Measurements from ENCODE around the gene MMD2.
"Not testable (repeated sequence)": the region's sequence is repeated elsewhere in the genome, so short reads cannot be mapped to it uniquely, and the experiment has no call there.

The MMD2 gene, protein sequence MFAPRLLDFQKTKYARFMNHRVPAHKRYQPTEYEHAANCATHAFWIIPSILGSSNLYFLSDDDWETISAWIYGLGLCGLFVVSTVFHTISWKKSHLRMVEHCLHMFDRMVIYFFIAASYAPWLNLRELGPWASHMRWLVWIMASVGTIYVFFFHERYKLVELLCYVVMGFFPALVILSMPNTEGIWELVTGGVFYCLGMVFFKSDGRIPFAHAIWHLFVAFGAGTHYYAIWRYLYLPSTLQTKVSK

GRCh38 chr7:4958477-4959301 is at the start of gene MMD2:
Gene MMD2 (minus strand): TSS chr7:4959187. CDS start chr7:4959017, 170 bp downstream.
- no peak for DNase-seq

DNA sequence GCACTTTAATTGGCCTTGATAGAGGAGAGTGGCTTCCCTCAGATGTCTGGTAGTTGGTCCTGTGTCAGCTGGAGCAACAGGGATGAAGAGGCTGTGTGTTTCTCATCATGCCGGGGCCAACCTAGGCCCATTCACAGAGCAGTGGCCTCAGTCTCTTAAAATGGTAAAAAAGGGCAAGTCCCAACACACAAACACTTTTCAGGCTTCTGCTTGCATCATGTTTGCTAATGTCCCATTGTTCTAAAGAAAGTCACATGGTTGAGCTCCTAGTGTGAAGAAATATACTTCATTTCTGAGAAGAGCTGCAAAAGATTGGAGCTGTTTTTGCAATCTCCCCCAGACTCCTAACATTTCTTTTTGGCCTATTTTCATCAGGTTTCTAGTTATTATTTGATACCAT is 46.1 kb upstream of the MMD2 start:
- no peak for DNase-seq

DNA sequence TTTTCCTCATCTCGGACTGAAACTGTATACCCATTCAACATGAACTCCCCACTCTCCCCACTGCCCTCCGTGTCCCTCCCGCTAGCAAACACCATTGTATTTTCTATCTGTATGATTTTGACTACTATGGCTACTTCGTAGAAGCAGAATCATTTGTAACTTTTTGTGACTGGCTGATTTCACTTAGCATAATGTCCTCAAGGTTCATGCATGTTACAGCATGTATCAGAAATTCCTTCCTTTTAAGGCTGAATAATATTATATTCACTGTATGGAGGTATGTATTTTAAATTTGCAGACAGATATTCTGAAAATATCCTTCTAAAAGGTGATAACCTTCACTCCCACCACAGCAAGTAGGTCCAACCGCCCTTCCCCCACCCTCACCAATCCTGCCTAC is 42.9 kb upstream of the MMD2 start:
- no peak for DNase-seq

DNA sequence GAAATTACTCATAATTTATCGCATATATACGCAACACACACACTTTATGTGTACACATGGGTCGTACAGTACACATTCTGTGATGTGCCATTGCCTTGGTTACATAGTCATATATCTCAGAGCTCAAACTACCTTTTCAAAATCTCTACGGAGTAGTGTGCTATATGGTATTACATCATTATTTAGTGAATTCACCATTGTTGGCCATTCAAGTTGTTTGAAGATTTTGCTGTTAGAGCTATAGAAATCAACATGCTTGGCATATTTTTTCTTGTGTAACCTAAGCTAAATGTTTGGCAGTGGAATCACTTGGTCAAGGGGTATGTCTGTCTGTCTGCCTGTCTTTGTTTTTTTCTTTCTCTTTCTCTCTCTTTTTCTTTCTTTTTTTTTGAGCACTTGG is 42.0 kb upstream of the MMD2 start:
- no peak for DNase-seq

DNA sequence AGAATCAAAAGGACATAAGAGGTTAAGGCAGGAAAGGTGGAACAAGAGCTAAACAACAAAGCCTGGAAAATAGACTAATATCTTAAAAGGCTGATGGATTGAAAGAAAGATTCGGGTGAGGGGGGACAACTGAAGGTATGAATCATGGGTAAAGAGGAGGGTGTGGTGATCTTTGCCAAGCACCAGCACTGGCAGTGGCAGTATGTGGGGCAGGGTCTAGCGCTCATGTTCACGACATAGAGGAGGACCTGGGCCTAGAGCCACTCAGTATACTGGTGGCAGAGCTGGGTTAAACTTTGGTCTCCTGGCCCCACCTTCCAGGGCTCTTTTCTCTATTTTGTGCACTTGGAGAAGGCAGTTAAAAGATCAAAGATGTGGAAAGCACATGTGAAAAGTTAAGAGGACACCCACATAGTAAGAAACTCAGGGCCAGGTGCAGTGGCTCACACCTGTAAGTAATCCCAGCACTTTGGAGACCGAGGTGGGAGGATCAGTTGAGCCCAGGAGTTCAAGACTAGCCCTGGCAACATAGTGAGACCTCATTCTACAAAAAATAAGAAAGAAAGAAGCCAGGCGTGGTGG is 40.5 kb upstream of the MMD2 start:
- no peak for DNase-seq

DNA sequence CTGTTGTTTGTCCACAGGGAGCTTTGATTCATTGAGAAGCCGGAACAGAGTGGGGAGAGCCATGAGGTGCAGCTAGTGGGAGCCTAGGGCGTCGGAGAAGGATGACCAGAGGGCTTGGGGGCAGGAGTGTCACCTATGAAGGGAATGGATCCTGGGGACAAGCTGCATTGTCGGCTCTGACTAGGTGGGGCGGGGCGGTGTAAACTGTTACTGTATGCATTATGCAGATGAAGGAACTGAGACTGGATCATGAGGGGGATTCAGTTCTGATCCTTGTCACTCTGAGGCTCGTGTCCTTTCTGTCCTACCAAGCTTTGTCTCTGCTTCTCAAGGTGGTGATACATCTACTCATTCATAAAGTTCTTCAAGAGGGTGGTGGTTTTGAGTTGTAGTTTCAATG is 39.9 kb upstream of the MMD2 start:
- no peak for DNase-seq

GRCh38 chr7:4998244-4998643 is 39.3 kb upstream of the MMD2 start:
- no peak for DNase-seq

DNA sequence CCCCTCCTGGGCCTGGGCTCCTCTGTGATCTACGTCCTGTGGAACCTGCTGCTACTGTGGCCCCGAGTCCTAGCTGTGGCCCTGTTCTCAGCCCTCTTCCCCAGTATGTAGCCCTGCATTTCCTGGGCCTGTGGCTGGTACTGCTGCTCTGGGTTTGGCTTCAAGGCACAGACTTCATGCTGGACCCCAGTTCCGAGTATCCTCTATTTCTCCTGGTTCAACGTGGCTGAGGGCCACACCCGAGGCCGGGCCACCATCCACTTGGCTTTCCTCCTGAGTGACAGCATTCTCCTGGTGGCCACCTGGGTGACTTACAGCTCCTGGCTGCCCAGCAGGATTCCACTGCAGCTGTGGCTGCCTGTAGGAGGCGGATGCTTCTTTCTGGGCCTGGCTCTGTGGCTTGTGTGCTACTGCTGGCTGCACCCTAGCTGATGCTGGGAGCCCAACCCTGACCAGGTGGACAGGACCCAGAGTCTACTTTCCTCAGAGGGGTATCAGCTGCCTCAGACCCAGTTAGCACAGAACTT is 37.8 kb upstream of the MMD2 start:
- no peak for DNase-seq

DNA sequence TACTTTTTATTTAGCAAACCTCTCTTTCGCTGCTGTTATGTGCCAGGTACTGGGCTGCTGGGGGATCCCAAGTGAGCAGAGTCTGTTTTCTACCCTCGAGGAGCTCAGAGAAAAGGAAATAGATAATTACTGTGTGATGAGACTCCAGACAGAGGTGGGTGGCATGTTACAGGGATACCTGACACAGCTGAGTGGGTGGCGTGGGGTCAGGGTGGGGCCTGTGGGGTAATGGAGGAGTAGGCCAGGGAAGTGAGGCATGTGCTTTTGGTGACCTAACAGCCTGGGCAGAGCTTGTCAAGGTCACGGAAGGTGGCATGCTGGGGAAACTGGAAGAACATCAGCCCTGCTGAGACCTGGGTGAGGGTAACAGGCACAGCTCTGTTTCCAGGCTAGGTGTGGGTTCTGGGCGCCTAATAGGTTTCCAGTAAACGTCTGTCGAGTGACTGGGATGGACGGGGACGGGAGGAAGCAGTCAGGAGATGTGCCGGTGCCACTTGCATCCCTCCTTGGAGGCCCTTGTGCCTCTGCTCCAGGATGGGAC is 36.5 kb upstream of the MMD2 start:
- no peak for DNase-seq

DNA sequence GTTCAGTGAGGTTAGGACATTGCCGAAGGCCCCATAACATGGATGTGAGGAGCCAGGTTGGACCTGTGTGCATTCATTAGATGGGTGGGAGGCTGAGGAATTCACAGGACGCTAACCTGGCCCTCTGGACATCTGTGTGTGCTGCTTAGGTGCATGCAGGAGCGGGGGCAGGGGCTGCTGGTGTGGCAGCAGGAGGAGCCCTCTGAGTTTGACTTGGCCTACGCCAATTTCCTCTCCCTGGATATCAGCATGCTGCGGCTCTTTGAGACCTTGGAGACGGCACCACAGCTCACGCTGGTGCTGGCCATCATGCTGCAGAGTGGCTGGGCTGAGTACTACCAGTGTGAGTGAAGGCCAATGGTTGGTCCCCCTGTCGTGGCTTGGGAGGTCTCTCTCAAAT is 34.5 kb upstream of the MMD2 start:
- DNase-seq = no peak

DNA sequence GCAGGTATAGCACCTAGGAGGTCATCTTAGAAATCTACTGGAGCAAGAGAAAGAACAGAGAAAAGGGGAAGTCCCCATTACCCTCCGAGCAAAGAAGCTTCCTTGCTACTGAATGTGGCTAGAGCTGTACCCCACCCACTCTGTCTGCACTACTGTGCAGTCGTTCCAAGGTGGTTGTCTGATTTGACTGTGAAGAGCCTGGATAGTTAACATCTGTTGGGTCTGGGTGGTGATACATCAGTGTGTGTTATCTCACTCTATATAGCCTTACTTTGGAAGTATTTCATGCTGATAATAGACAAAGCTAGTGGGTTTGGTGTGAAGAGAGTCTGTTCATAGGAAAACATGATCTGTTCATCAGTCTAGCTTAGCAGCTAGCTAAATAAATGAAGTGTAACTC is 23.8 kb upstream of the MMD2 start:
- not testable (repeated sequence) for DNase-seq

DNA sequence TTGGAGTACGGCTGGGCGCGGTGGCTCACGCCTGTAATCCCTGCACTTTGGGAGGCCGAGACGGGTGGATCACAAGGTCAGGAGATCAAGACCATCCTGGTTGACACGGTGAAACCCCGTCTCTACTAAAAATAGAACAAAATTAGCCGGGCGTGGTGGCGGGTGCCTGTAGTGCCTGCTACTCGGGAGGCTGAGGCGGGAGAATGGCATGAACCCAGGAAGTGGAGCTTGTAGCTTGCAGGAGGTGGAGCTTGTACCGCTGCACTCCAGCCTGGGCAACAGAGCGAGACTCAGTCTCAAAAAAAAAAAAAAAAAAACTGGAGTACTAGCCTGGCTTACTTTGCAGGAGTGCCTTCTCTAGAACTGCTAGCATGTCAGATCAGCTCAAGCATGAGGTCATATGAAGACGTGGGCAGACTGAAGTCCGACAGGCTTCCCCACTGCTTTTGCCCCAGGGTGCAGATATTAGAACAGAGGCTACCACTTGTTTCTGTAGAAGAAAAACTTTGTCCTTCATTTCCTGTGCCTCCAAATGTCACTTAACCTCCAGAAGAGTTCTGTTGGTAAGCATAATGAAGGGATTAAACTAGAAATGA is 22.4 kb upstream of the MMD2 start:
- DNase-seq = not testable (repeated sequence)

GRCh38 chr7:4975626-4976025 is 16.6 kb upstream of the MMD2 start:
- not testable (repeated sequence) for DNase-seq

GRCh38 chr7:4973728-4974198 is 14.8 kb upstream of the MMD2 start:
- DNase-seq = peak; percentile 87 to 92

DNA sequence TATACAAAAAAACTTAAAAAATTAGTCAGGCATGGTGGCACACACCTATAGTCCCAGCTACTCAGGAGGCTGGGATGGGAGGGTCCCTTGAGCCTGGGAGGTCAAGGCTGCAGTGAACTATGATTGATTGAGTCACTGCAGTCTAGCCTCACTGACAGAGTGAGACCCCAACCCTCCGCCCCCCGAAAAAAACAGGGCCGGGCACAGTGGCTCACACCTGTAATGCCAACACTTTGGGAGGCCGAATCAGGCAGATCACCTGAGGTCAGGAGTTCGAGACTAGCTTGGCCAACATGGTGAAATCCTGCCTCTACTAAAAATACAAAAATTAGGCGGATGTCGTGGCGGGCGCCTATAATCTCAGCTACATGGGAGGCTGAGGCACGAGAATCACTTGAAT is 13.5 kb upstream of the MMD2 start:
- not testable (repeated sequence) for DNase-seq

GRCh38 chr7:4965295-4966022 is 6.5 kb upstream of the MMD2 start:
- no peak for DNase-seq

DNA sequence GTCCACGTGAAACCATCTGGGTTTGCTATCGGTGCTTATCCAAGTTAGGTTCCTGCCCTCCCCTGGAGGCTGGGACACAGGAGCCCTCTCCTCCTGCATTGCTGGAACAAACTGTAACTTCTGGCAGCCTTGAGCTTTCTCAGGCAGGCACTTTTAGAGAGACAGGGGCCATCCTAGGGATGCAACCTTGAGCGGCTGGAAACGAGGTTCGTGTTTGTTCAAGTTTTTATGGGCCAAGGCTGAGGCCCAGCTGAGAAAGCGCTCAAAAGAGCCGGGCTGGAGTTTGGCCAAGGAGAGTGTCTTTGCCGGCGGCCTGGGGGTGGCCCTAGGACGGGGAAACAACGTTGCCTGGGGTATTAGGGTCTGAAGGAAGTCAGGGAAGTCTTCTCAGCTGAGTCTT is 5.5 kb upstream of the MMD2 start:
- DNase-seq = no peak

DNA sequence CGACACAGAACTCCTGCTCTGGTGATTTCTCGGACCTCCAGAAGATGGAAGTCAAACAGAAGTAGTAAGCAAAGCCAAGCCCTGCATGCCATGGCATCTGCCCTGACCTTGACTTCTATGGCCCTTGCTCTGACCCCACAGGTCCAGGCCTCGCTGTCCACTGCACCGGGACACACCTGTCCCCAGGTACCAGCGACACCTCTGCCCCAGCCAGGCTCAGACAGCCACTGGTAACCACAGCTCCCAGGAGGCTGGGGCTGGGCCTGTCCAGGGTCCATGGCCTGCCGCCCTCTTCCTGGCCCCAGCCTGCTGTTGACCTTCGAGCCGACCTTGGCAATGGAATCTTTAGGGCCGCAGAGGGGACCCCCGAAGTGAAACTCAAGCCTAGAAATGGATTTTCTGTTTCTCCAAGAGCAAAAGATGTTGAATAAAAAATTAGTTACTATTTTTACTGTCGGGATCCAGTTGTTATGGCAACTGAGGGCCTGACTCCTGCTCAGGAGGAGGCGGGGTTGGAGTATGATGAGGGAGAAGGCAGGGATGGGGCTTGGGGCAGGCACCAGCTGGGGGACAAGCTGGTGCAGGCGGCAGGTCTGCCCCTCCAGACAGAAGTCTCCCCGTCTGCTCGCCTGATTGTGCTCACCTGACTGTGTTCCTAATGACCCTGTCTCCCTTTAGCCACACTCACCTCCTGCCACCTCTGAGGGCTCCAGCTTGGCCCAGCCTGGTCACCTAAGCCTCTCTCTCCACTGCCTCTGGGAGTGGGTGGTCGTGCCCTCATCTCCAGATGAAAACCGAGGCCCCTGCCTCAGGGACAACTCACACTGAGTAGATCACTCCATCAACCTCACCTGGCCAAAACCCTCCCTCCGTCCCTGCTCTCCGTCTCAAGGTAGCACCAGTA is 4.1 kb upstream of the MMD2 start:
- DNase-seq = no peak

- DNase-seq = no peak
Observed at GRCh38 chr7:4960363-4960762, 1.4 kb upstream of the MMD2 start.

DNA sequence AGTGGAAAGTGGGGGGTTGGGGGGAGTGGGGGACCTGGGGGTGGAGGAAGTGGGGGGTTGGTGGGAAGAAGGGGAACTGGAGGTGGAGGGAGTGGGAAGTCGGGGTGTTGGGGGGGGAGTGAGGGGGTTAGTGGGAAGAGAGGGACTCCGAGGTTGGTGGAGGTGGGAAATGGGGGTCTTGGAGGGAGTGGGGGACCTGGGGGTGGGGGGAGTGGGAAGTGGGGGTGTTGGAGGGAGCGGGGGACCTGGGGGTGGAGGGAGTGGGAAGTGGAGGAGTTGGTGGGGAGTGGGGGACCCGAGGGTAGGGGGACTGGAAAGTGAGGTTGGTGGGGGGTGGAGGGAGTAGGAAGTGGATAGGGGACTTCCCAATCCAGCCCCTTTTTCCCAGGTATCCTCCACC is 906 bp upstream of the MMD2 start:
- no peak for DNase-seq

DNA sequence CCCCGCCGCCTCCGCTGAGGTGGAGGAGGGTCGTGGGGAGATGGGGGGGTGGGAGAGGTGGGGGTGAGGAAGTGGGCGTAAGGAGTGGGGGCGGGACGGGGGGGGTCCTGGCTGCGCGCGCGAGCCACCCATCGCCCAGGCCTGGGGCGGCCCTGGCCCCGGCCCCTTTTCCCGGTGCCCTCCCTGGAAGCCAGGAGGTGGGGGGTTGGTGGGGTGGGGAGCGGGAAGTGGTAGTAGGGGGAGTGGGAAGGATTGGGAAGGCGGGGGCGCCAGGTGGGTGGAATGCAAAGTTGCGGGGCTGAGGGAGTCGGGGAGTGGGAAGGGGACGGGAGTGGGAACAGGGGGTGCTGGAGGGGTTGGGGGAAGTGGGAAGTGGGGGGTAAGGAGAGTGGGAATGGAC is 319 bp upstream of the MMD2 start:
- DNase-seq = no peak

All from stimulated activated CD4-positive, alpha-beta T cell treated with anti-CD3 and anti-CD28 coated beads, Interleukin-4, amount 100 ng/mL, for 4 hours (primary cell).